Mucosa of rectum (tissue), 2 donors: ENCODE measurements around the gene RIPK4.
A peak's percentile ranks its signal among the peaks of the same experiment; 100 is the strongest.

Experiments
- H3K27ac ChIP-seq, 2 donors: one replicate each; pipeline ENCODE4 v1.7.0; 2013; ENCODE audit warnings: inconsistent platforms in 2 of 2, low read depth in 2 of 2, low read length in 2 of 2
- H3K27me3 ChIP-seq, 2 donors: one replicate each; pipeline ENCODE4 v1.7.0; 2013; ENCODE audit warnings: low read length in 2 of 2; ENCODE audit not compliant: control insufficient read depth in 2 of 2, insufficient read depth in 2 of 2
- H3K36me3 ChIP-seq, 2 donors: one replicate each; pipeline ENCODE4 v1.7.0; 2013; ENCODE audit warnings: low read length in 2 of 2; ENCODE audit not compliant: control insufficient read depth in 2 of 2, insufficient read depth in 2 of 2
- H3K4me1 ChIP-seq, 2 donors: one replicate each; pipeline ENCODE4 v1.7.0; 2013; ENCODE audit warnings: low read length in 2 of 2, mild to moderate bottlenecking in 1 of 2; ENCODE audit not compliant: control insufficient read depth in 2 of 2, insufficient read depth in 2 of 2
- H3K4me3 ChIP-seq, 2 donors: one replicate each; pipeline ENCODE4 v1.7.0; 2013; ENCODE audit warnings: low read length in 2 of 2
- H3K9ac ChIP-seq, 2 donors: one replicate each; pipeline ENCODE4 v1.7.0; 2013; ENCODE audit warnings: low read length in 2 of 2, low read depth in 1 of 2, mild to moderate bottlenecking in 1 of 2
- H3K9me3 ChIP-seq, 2 donors: one replicate each; pipeline ENCODE4 v1.7.0; 2013; ENCODE audit warnings: low read length in 2 of 2; ENCODE audit not compliant: control insufficient read depth in 2 of 2
- donor health status: healthy.
- donor health status: Normal muscosa, but diverticular disease.

The RIPK4 gene

DNA sequence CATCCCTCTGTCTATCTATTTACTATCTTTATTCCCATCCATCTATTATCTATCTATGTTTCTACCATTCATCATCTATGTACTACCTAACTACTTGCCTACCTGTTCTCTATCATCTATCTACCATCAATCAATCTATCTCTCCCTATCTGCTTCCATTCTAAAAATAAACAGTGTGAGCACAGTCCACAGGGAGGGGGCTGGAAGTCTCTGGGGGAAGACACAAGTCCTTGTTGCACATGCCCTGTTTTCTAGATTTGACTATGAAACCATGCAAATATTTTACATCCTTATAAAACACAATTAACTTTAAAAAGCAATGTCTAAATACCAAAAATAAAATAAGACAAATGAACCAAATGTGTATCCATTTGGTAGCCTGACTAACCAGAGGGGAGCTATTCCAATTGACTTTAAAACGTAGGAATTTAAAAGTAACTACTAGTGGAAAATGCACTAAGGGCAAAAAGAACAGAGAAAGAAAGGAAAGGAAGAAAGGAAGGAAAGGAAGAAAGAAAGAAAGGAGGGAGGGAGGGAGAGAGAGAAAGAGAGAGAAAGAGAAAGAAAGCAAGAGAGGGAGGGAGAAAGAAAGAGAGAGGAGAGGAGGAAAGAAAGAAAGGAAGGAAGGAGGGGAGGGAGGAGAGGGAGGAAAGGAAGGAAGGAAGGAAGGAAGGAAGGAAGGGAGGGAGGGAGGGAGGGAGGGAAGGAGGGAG is 13.6 kb upstream of the RIPK4 start:
- peaks cover 38 to 47% of the 10 kb centered on the region in 2 donors for H3K27me3 ChIP-seq
- H3K9ac ChIP-seq, result no peak overlapping the region
- H3K27ac ChIP-seq, result no peak overlapping the region

DNA sequence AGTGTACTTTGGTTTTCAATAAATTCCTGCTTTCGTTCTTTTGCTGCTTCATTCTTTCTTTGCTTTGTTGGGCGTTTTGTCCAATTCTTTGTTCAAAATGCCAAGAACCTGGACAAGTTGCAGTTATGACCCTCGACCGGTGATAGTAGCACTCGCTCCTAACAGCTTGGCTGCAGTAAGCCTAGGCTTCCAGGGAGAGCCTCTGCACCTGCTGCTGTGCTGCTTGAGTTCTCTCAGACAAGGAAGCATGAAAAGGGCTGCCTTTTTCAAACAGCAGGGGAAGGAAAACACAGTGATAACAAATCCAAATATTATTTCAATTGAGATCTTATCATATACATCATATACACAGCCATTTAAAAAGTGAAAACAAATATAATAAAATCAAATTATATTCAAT is 12.8 kb upstream of the RIPK4 start:
- Histone ChIP-seq H3K9me3 (no peaks in the 10 kb centered on the region), H3K9ac (no peak overlapping the region), H3K4me3 (peak overlapping the region in 1 of 2 donors; percentile 44), H3K4me1 (peaks cover 21 to 22% of the 10 kb centered on the region in 2 donors), H3K27ac (peak overlapping the region in 1 of 2 donors; percentile 50), H3K36me3 (no peaks in the 10 kb centered on the region), H3K27me3 (peaks cover 40 to 47% of the 10 kb centered on the region in 2 donors)

More for the DNA sequence above, 13.6 kb upstream of the RIPK4 start:
- peaks cover 21 to 22% of the 10 kb centered on the region in 2 donors for H3K4me1 ChIP-seq
- H3K36me3 ChIP-seq, result no peaks in the 10 kb centered on the region
- no peaks in the 10 kb centered on the region for H3K9me3 ChIP-seq
- no peak overlapping the region for H3K4me3 ChIP-seq

DNA sequence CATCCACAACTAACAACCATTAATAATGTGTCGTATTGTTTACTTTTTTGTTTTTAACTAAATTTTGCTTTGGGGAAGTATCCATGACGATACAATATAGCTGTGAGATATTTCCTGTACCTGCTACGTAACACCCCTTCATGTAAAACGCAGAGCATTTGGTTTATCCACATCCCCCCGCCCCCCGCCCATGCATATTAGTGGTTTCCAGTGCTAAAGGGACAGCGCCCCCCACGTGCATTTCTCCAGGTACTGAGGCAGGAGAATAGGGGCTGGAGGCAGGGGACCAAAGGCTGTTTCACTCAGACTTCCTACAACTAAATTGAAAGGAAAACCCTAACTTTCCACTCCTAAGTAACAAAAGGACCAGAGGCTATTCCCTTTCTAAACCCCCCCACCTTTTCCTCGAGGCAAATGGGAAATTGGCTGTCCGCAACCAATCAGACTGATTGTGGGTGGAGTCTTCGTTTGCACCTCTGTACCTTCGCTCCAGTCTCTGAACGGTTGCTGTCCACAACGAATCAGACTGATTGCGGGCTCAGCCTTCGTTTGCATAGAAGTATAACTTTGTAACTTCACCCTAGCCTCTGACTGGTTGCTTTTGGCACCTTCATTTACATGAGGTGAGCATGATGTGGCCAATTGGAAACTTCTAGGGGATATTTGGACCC is 12.2 kb upstream of the RIPK4 start:
- Histone ChIP-seq H3K36me3 (no peaks in the 10 kb centered on the region), H3K4me1 (peaks cover 19 to 21% of the 10 kb centered on the region in 2 donors), H3K9me3 (no peaks in the 10 kb centered on the region), H3K9ac (no peak overlapping the region), H3K27me3 (peaks cover 35 to 45% of the 10 kb centered on the region in 2 donors), H3K4me3 (peak overlapping the region in 1 of 2 donors; percentile 44), H3K27ac (peak overlapping the region in 1 of 2 donors; percentile 50)

DNA sequence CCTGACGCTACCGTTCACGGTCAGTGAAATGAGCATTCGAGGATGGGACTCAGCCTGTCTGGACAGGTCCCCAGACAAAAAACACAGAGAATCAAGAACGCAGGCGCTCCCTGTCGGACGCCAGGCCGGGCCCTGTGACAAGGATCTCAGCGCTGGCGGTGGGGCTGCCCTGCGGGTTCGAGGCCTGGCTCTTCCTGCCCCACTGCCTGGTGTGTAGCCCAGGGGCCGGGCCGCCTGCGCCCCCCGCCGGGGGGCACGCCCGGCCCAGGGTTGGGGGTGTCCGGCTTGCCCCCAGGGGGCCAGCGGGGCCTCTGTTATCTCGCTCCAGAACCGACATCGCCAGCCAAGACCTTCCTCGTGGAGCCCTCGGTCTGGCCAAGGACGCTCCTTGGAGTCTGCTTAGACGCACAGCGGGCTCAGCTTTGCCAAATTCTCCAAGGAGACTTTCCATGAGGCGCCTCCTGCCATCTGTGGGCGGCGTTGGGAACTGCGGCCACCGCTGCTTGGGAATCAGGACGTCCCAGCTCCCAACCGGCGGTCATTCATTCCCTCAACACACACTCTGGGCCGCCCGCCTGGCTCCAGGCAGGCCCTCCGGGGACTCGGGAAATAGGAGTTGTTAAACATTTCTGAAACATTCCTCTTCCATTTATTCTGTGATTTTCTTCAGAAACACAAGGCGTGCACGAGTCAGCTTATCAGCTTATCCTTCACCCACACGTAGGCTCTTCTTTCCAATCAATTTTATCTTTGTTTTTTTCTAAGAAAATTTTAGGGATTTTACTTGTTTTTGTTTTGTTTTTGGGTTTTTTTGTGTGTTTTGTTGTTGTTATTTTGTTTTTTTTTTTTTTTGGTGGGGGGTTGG is 11.3 kb upstream of the RIPK4 start:
- Histone ChIP-seq H3K4me3 (no peak overlapping the region), H3K27ac (no peak overlapping the region), H3K9me3 (no peaks in the 10 kb centered on the region), H3K36me3 (no peaks in the 10 kb centered on the region), H3K27me3 (peaks cover 28 to 47% of the 10 kb centered on the region in 2 donors), H3K4me1 (peaks cover 11 to 13% of the 10 kb centered on the region in 2 donors), H3K9ac (no peak overlapping the region)

DNA sequence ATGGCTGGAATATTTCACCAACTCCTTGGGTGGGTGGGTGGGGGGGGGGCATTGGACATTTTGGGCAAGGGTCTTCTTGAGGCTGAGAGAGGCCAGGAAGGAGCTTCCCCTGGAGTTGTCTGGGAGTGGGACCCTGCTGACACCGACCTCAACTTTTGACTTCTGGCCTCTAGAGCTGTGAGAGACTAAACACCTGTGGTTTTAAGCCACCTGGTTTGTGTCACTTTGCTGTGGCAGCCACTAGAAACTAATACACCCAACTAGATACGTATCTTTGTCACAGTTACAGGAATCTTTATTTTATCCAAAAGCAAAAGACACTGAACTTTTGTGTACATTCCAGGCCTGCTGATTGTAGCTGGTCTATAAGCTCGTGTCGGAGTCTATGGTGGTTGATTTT is 9.9 kb upstream of the RIPK4 start:
- H3K9ac ChIP-seq, result no peak overlapping the region
- H3K4me1 ChIP-seq, result peaks cover 6 to 11% of the 10 kb centered on the region in 2 donors
- H3K4me3 ChIP-seq, result no peak overlapping the region
- no peaks in the 10 kb centered on the region for H3K9me3 ChIP-seq
- peaks cover 29 to 57% of the 10 kb centered on the region in 2 donors for H3K27me3 ChIP-seq
- H3K27ac ChIP-seq, result no peak overlapping the region
- no peaks in the 10 kb centered on the region for H3K36me3 ChIP-seq

DNA sequence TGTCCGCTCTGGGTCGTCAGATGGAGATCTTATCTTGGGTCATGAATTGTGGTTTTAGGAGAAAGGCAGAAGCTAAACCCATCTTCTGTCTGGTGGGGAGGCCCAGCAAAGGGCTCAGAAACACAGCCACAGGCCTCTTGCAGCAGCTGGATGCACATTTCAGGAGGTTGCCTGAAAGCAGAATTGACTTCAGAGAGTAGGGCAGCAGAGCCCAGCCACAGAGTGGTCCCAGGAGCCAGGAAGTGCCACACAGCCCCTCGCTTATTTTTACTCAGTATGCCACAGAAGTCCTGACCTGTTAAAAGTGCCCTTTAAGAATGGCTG is 8.3 kb upstream of the RIPK4 start:
- H3K4me1 ChIP-seq, result peaks cover 8% of the 10 kb centered on the region in 2 donors
- H3K36me3 ChIP-seq, result no peaks in the 10 kb centered on the region
- no peak overlapping the region for H3K9ac ChIP-seq
- H3K9me3 ChIP-seq, result no peaks in the 10 kb centered on the region
- H3K4me3 ChIP-seq, result no peak overlapping the region
- no peak overlapping the region for H3K27ac ChIP-seq
- H3K27me3 ChIP-seq, result peaks cover 30 to 47% of the 10 kb centered on the region in 2 donors

DNA sequence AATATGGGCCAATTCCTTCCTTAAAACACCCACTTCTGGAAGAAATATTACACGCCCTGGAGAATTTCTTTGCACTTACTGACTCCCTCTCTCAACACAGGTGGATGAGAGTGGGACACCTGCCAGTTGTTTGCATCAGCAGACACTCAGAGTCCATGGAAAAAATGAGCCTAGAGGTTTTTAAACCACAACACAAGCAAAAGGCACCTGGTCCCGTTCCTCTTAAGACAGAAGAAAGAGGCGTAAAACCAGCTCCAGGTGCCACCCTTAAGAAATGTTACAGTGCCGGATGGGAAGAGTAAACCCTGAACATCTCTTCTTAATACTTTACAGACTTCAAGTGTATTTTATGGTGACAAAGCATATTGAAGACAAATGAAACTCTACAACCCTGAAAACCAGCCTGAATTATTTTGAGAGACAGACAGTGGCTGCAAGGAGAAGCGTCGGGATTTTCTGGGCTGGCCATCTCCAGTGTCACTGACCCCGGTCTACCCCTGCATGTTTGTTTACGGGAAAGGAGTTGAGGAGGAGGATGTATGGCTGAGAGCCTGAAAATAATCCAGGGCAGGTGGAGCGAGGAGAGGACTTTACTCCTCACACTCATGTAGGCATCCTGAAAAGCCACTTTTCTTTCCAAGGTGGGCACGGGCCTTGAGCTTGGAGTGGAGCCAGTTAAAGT is 7.8 kb upstream of the RIPK4 start:
- Histone ChIP-seq H3K36me3 (no peaks in the 10 kb centered on the region), H3K27me3 (peaks cover 30 to 45% of the 10 kb centered on the region in 2 donors), H3K9ac (no peak overlapping the region), H3K27ac (no peak overlapping the region), H3K4me1 (peaks cover 8 to 13% of the 10 kb centered on the region in 2 donors), H3K4me3 (no peak overlapping the region), H3K9me3 (no peaks in the 10 kb centered on the region)

DNA sequence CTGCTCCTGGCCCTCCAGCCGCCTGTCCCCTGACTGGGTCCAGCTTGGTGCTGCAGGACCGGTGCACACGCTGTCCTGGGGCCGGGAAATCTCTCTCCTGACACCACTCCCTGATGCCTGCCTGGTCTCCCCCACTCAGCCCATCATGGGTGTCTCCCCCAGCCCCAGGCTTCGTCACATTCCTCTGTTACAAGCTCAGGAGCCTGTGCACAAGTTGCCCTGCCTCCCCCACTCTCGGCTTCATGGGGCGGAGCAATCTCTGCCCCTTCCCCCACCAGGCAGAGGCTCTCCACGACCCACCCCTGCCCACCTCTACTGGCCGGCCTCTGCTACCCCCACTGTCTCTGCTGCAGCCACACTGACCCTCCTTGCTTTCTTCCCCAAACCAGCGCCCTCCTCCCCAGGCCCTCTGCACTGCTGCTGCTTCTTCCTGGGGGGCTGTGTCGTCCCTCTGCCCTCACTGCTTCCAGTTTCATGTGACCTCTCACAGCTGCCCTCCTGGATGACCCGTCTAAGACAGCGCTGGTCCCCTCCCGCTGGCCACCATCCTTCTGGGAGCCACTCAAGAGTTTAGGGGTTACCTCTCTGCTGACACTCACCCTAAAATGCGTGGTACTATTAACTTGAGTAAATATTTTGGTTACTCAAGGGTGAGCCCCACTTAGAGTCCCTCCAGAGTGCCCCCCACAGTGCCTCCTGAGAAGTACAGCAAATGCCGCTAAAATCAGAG is 5.7 kb upstream of the RIPK4 start:
- Histone ChIP-seq H3K27me3 (peaks cover 36 to 53% of the 10 kb centered on the region in 2 donors), H3K27ac (no peak overlapping the region), H3K9me3 (no peaks in the 10 kb centered on the region), H3K4me1 (peaks cover 17 to 25% of the 10 kb centered on the region in 2 donors), H3K9ac (no peak overlapping the region), H3K36me3 (no peaks in the 10 kb centered on the region), H3K4me3 (no peak overlapping the region)

DNA sequence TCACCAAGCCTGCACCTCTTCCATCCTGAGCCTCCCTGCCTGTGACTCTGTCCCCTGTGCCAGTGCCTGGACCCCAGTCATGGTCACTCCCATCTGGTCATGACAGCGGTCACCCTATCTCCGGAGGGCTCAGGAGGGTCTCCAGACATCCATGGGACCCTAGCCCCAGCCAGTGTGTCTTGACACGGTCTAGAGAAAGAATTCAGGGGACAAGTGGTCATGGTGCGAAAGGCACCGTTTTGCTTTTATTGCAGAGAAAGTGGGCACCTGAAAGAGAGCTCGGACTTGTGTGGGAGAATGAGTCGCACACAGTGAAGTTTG is 4.7 kb upstream of the RIPK4 start:
- Histone ChIP-seq H3K9ac (no peak overlapping the region), H3K4me3 (no peak overlapping the region), H3K9me3 (no peaks in the 10 kb centered on the region), H3K36me3 (no peaks in the 10 kb centered on the region), H3K27me3 (peaks cover 38 to 50% of the 10 kb centered on the region in 2 donors), H3K27ac (no peak overlapping the region), H3K4me1 (peaks cover 17 to 28% of the 10 kb centered on the region in 2 donors)
